Keratinocyte (primary cell): ENCODE results near the gene UFD1. TPM values are rescaled to one million over a fixed set of nuclear protein-coding genes. Genes with fewer than 3 reads are reported as not detected.

Source experiments
- DNase-seq: peaks from one replicate; pipeline ENCODE4 v3.0.0-alpha.2; 2011; ENCODE audit warnings: low read depth, missing footprints, low spot score
- FAIRE-seq: peaks from 2 replicates; lab custom pipeline; 2011; peaks lifted over from hg19 to GRCh38; lab: Jason Lieb, UNC
- H2AFZ ChIP-seq: 2 replicates; pipeline ENCODE4 v1.6.0; 2012; ENCODE audit warnings: low read length, control low read depth, inconsistent platforms; ENCODE audit not compliant: control insufficient read depth
- H3K27ac ChIP-seq: 2 replicates; pipeline ENCODE4 v1.5.1; 2011; ENCODE audit warnings: low read length; ENCODE audit not compliant: control insufficient read depth, insufficient read depth
- H3K27me3 ChIP-seq: 3 replicates; pipeline ENCODE4 v1.6.0; 2011; ENCODE audit warnings: low read length; ENCODE audit not compliant: control insufficient read depth, insufficient read depth; ENCODE audit errors: extremely low read depth
- H3K36me3 ChIP-seq, 2 experiments: 2 replicates in 1 of 2; 3 replicates in 1 of 2; pipeline ENCODE4 v1.5.1; 2011; ENCODE audit warnings: low read length in 2 of 2, mild to moderate bottlenecking in 1 of 2; ENCODE audit not compliant: control insufficient read depth in 2 of 2, insufficient read depth in 2 of 2; ENCODE audit errors: extremely low read depth in 1 of 2
- H3K4me1 ChIP-seq: 3 replicates; pipeline ENCODE4 v1.5.1; 2011; ENCODE audit warnings: low read length; ENCODE audit not compliant: control insufficient read depth, insufficient read depth; ENCODE audit errors: extremely low read depth
- H3K4me2 ChIP-seq: 3 replicates; pipeline ENCODE4 v1.6.0; 2011; ENCODE audit warnings: low read depth, low read length; ENCODE audit not compliant: control insufficient read depth, insufficient read depth; ENCODE audit errors: extremely low read depth
- H3K4me3 ChIP-seq, 3 experiments: fragments of 200-600 bp in 1 of 3; sonication (generic) in 1 of 3; 2 replicates in 2 of 3; 3 replicates in 1 of 3; pipeline ENCODE4 v1.5.1; 2011 to 2016; ENCODE audit warnings: low read length in 3 of 3, mild to moderate bottlenecking in 3 of 3, control low read depth in 2 of 3, inconsistent platforms in 1 of 3, low read depth in 1 of 3, mixed read lengths in 1 of 3, mixed run types in 1 of 3, moderate library complexity in 1 of 3; ENCODE audit not compliant: control insufficient read depth in 2 of 3, insufficient read depth in 2 of 3; ENCODE audit errors: extremely low read depth in 1 of 3
- H3K79me2 ChIP-seq: 2 replicates; pipeline ENCODE4 v1.6.0; 2012; ENCODE audit warnings: low read length; ENCODE audit not compliant: control insufficient read depth, insufficient read depth
- H3K9ac ChIP-seq: 3 replicates; pipeline ENCODE4 v1.6.0; 2011; ENCODE audit warnings: low read length; ENCODE audit not compliant: control insufficient read depth, insufficient read depth; ENCODE audit errors: extremely low read depth
- H3K9me1 ChIP-seq: 3 replicates; pipeline ENCODE4 v1.6.0; 2011; ENCODE audit warnings: low read length; ENCODE audit not compliant: control insufficient read depth, insufficient read depth; ENCODE audit errors: extremely low read depth
- H3K9me3 ChIP-seq: 2 replicates; pipeline ENCODE4 v1.5.1; 2012; ENCODE audit warnings: low read depth, low read length; ENCODE audit not compliant: control insufficient read depth
- H4K20me1 ChIP-seq: 3 replicates; pipeline ENCODE4 v1.6.0; 2011; ENCODE audit warnings: low read length; ENCODE audit not compliant: control insufficient read depth, insufficient read depth; ENCODE audit errors: extremely low read depth
- CTCF ChIP-seq, 3 experiments: IDR thresholded peaks in 1 of 3; conservative IDR thresholded peaks in 1 of 3; optimal IDR thresholded peaks in 1 of 3; 2 replicates in 2 of 3; 3 replicates in 1 of 3; pipeline versions ENCODE3 to v1.5.1; 2011; ENCODE audit warnings: low read length in 3 of 3, mild to moderate bottlenecking in 3 of 3, moderate library complexity in 2 of 3, control low read depth in 1 of 3, inconsistent platforms in 1 of 3; ENCODE audit not compliant: insufficient read depth in 2 of 3; ENCODE audit errors: extremely low read depth in 1 of 3
- EZH2 ChIP-seq: IDR thresholded peaks from one replicate; pipeline ENCODE4 v1.6.1; 2012; ENCODE audit warnings: inconsistent platforms, mild to moderate bottlenecking, low read length, moderate library complexity
- dilution Hi-C: fragments of 300-500 bp; cut with MboI; formaldehyde crosslinking; loops from one replicate; pipeline ENCODE4 v1.7.0; 2020; ENCODE audit warnings: low sequenced_read_pairs; ENCODE audit not compliant: extremely low pct_ligation_motif_present
- polyA plus RNA-seq, 5 experiments: library from polyadenylated mRNA; depleted of rRNA in 3 of 5; stranded (reverse) in 3 of 5; stranded (forward) in 1 of 5; unstranded in 1 of 5; fragments of >200 nt; gene quantifications; 1 replicate in 1 of 5; 2 replicates in 3 of 5; 3 replicates in 1 of 5; pipeline versions ENCODE4 v1.2.1 to v1.2.3, GENCODE V29; 2011 to 2012; ENCODE audit warnings: missing spikeins in 2 of 5, low read depth in 1 of 5, low replicate concordance in 1 of 5

The UFD1 gene
- polyA plus RNA-seq, 1 donor (not counting 4 experiments of a cell fraction or from before 2014, with no cell fraction given) = 145 TPM

GRCh38 chr22:19504900-19505734 lies 26.1 kb upstream of the UFD1 start:
- TF ChIP-seq EZH2 (no peak), CTCF (optimal IDR thresholded peaks at IDR 0.05 in 1 of 3, IDR thresholded peaks at IDR 0.05 in 1 of 3, conservative IDR thresholded peaks at IDR 0.05 in 1 of 3; ENCODE audit: extremely low read depth in 1 of 3, insufficient read depth in 2 of 3, low read length in 3 of 3) (no peak)
- H2AFZ ChIP-seq = no peak overlapping the region
- dilution Hi-C loops = no loop called here
- peaks cover 0 to 3% of the 10 kb centered on the region in 2 experiments for H3K36me3 ChIP-seq
- no peaks in the 10 kb centered on the region for H3K27me3 ChIP-seq
- no peaks in the 10 kb centered on the region for H3K9me3 ChIP-seq
- H3K27ac ChIP-seq = no peak overlapping the region
- no peak for DNase-seq
- FAIRE-seq = no peak
- no peaks in the 10 kb centered on the region for H4K20me1 ChIP-seq
- H3K4me2 ChIP-seq = no peak overlapping the region
- no peaks in the 10 kb centered on the region for H3K79me2 ChIP-seq
- no peaks in the 10 kb centered on the region for H3K9me1 ChIP-seq
- no peak overlapping the region for H3K4me3 ChIP-seq
- H3K4me1 ChIP-seq = no peaks in the 10 kb centered on the region
- H3K9ac ChIP-seq = no peak overlapping the region

- no peak overlapping the region for H3K27ac ChIP-seq
- TF ChIP-seq CTCF (optimal IDR thresholded peaks at IDR 0.05 in 1 of 3, IDR thresholded peaks at IDR 0.05 in 1 of 3, conservative IDR thresholded peaks at IDR 0.05 in 1 of 3; ENCODE audit: extremely low read depth in 1 of 3, insufficient read depth in 2 of 3, low read length in 3 of 3) (no peak), EZH2 (no peak)
- no peak overlapping the region for H3K4me2 ChIP-seq
- H2AFZ ChIP-seq = no peak overlapping the region
- FAIRE-seq (no peak), DNase-seq (no peak)
- no peak overlapping the region for H3K4me3 ChIP-seq
- no peaks in the 10 kb centered on the region for H3K9me3 ChIP-seq
- peaks cover 0 to 3% of the 10 kb centered on the region in 2 experiments for H3K36me3 ChIP-seq
- H3K9ac ChIP-seq = no peak overlapping the region
- dilution Hi-C loops = no loop called here
- H3K27me3 ChIP-seq = no peaks in the 10 kb centered on the region
- H4K20me1 ChIP-seq = no peaks in the 10 kb centered on the region
- no peaks in the 10 kb centered on the region for H3K4me1 ChIP-seq
- H3K9me1 ChIP-seq = no peaks in the 10 kb centered on the region
- no peaks in the 10 kb centered on the region for H3K79me2 ChIP-seq
These were observed 24.9 kb upstream of the UFD1 start for GRCh38 chr22:19503869-19504268.
